Measurements from ENCODE around the gene MAP3K3. TPM values are rescaled to one million over a fixed set of nuclear protein-coding genes. Genes with fewer than 3 reads are reported as not detected.

MAP3K3 gene
- total RNA-seq, 1 donor from 2014 or later: 25.1 TPM

DNA sequence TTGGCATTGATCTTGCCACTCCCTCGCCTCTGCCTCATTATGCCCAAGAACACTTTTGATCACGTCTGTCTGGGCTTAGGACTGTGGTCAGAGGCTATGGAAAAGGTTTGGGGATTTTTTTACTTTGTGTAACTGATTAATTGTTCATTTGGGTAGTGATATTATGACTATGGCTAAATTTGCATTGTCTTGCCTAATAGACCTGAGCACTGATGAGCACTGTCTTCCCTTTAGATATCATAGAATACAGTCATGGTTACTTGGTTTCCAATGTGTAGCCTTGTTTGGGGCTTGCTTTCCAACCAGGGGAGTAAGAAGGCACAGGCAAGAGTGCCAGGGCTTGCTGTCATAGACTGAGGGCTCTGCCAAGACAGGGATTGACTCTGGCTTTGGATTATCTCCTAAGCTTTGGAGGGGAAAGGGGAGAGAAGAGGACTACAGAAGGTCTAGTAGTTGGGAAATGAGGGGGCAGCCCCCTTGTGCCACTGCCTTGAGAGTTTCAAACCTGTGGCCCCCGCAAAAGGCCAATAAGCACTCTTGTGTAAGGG lies 64.0 kb downstream of the MAP3K3 start:
- no peak overlapping the region for H3K9ac ChIP-seq (ENCODE audit: low read depth in 1 of 3, low read length in 3 of 3)
- H3K4me1 ChIP-seq (ENCODE audit: control insufficient read depth in 3 of 3, insufficient read depth in 3 of 3, low read length in 3 of 3): no peaks in the 10 kb centered on the region
- no peak overlapping the region for H3K27ac ChIP-seq (ENCODE audit: low read depth, low read length)
- H3K36me3 ChIP-seq (ENCODE audit: control insufficient read depth in 3 of 3, insufficient read depth in 3 of 3, low read length in 3 of 3): peaks cover 51 to 66% (median 61%) of the 10 kb centered on the region in 3 donors
- no peaks in the 10 kb centered on the region for H3K27me3 ChIP-seq (ENCODE audit: control insufficient read depth in 3 of 3, insufficient read depth in 3 of 3, low read length in 3 of 3)
- no peak overlapping the region for H3K4me3 ChIP-seq (ENCODE audit: low read length in 3 of 3)
- H3K9me3 ChIP-seq (ENCODE audit: control insufficient read depth in 3 of 3, low read length in 3 of 3): no peaks in the 10 kb centered on the region

DNA sequence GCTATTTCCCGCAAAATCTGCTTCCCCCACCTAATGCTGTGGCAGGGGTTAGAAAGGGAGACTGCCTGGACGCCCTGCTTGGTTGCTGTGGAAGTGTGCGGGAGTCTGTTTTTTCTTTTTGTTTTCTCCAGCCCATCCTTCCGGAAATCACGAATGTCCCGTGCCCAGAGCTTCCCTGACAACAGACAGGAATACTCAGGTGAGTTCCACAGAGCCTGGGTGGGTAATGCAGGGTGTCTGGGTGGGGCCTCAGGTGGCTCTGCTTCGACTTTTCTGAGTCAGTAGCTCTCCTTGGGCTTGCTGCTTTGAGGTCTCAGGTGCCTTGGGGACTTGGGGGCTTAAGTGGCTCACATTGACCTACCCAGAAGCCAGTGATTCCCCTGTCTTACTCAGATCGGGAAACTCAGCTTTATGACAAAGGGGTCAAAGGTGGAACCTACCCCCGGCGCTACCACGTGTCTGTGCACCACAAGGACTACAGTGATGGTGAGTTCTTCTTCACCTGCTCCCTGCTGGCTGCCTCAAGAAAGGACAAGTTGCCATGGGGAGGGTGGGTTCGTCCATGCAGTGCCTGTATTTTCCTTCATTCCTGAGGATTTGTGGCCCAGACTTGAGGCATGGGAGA lies 66.3 kb downstream of the MAP3K3 start:
- Histone ChIP-seq H3K36me3 (ENCODE audit: control insufficient read depth in 3 of 3, insufficient read depth in 3 of 3, low read length in 3 of 3) (peaks cover 60 to 67% (median 62%) of the 10 kb centered on the region in 3 donors), H3K27me3 (ENCODE audit: control insufficient read depth in 3 of 3, insufficient read depth in 3 of 3, low read length in 3 of 3) (no peaks in the 10 kb centered on the region), H3K4me1 (ENCODE audit: control insufficient read depth in 3 of 3, insufficient read depth in 3 of 3, low read length in 3 of 3) (no peaks in the 10 kb centered on the region), H3K27ac (ENCODE audit: low read depth, low read length) (no peak overlapping the region), H3K4me3 (ENCODE audit: low read length in 3 of 3) (no peak overlapping the region), H3K9me3 (ENCODE audit: control insufficient read depth in 3 of 3, low read length in 3 of 3) (no peaks in the 10 kb centered on the region), H3K9ac (ENCODE audit: low read depth in 1 of 3, low read length in 3 of 3) (no peak overlapping the region)

DNA sequence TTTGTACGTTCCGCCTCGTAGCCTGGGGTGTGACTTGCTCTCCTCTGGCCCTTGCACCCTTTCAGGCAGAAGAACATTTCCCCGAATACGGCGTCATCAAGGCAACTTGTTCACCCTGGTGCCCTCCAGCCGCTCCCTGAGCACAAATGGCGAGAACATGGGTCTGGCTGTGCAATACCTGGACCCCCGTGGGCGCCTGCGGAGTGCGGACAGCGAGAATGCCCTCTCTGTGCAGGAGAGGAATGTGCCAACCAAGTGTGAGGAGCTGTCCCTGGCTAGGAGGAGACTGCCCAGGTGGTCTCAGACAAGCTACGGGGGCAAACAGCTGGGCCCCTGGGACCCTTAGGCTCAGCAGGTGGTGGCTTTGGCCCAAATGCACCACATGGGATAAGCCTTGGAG lies 67.3 kb downstream of the MAP3K3 start:
- H3K27me3 ChIP-seq (ENCODE audit: control insufficient read depth in 3 of 3, insufficient read depth in 3 of 3, low read length in 3 of 3): no peaks in the 10 kb centered on the region
- H3K9ac ChIP-seq (ENCODE audit: low read depth in 1 of 3, low read length in 3 of 3): no peak overlapping the region
- peaks cover 65 to 74% (median 69%) of the 10 kb centered on the region in 3 donors for H3K36me3 ChIP-seq (ENCODE audit: control insufficient read depth in 3 of 3, insufficient read depth in 3 of 3, low read length in 3 of 3)
- H3K4me3 ChIP-seq (ENCODE audit: low read length in 3 of 3): no peak overlapping the region
- no peaks in the 10 kb centered on the region for H3K9me3 ChIP-seq (ENCODE audit: control insufficient read depth in 3 of 3, low read length in 3 of 3)
- no peak overlapping the region for H3K27ac ChIP-seq (ENCODE audit: low read depth, low read length)
- no peaks in the 10 kb centered on the region for H3K4me1 ChIP-seq (ENCODE audit: control insufficient read depth in 3 of 3, insufficient read depth in 3 of 3, low read length in 3 of 3)

DNA sequence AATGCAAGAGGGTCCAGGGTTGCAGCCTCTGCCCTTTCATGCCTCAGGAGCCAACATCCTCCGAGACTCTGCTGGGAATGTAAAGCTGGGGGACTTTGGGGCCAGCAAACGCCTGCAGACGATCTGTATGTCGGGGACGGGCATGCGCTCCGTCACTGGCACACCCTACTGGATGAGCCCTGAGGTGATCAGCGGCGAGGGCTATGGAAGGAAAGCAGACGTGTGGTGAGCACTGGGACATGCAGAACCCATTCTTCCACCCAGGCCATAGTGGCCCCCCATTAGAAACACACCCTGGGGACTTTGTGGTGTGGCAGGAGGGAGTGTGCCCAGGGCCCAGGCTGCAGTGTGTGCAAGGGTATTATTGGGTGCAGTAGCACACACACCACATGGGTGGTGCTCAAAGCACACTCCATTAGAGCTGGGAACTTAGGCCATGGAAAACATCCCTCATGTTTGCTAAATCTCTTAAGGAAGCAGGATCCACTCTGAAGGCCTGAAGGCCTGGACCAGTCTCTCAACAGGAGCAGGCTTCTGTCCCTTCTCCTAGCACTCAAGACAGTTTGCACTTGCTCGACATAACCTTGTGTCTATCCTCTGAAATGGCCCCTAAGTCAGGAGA lies 70.1 kb downstream of the MAP3K3 start:
- Histone ChIP-seq H3K9ac (ENCODE audit: low read depth in 1 of 3, low read length in 3 of 3) (no peak overlapping the region), H3K36me3 (ENCODE audit: control insufficient read depth in 3 of 3, insufficient read depth in 3 of 3, low read length in 3 of 3) (peaks cover 66 to 72% (median 71%) of the 10 kb centered on the region in 3 donors), H3K9me3 (ENCODE audit: control insufficient read depth in 3 of 3, low read length in 3 of 3) (no peaks in the 10 kb centered on the region), H3K4me3 (ENCODE audit: low read length in 3 of 3) (no peak overlapping the region), H3K4me1 (ENCODE audit: control insufficient read depth in 3 of 3, insufficient read depth in 3 of 3, low read length in 3 of 3) (peaks cover 0 to 10% (median 4%) of the 10 kb centered on the region in 3 donors), H3K27ac (ENCODE audit: low read depth, low read length) (no peak overlapping the region), H3K27me3 (ENCODE audit: control insufficient read depth in 3 of 3, insufficient read depth in 3 of 3, low read length in 3 of 3) (no peaks in the 10 kb centered on the region)

DNA sequence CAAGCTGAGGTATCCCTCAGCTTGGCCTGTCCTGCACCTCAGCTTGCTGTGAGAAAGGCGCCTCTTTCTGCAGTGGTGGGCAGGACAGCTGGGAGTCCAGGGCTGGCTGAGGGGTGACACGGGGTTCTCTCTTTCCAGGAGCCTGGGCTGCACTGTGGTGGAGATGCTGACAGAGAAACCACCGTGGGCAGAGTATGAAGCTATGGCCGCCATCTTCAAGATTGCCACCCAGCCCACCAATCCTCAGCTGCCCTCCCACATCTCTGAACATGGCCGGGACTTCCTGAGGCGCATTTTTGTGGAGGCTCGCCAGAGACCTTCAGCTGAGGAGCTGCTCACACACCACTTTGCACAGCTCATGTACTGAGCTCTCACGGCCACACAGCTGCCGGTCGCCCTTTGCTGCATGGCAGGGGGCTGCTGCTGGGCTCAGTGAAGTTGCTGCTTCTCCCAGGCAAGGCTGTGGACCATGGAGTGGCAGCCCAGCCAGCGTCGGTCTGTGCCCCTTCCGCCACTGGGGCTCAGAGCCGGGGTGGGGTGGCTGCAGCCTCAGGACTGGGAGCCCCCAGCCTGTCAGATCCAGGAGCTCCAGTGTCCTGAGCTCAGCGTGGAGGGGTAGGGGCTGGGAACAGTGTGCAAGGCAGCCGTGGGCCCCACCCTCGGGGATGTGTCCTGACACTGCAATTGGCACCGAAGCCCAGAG lies 71.3 kb downstream of the MAP3K3 start:
- Histone ChIP-seq H3K9ac (ENCODE audit: low read depth in 1 of 3, low read length in 3 of 3) (no peak overlapping the region), H3K36me3 (ENCODE audit: control insufficient read depth in 3 of 3, insufficient read depth in 3 of 3, low read length in 3 of 3) (peaks cover 61 to 65% (median 64%) of the 10 kb centered on the region in 3 donors), H3K9me3 (ENCODE audit: control insufficient read depth in 3 of 3, low read length in 3 of 3) (no peaks in the 10 kb centered on the region), H3K4me3 (ENCODE audit: low read length in 3 of 3) (no peak overlapping the region), H3K27me3 (ENCODE audit: control insufficient read depth in 3 of 3, insufficient read depth in 3 of 3, low read length in 3 of 3) (no peaks in the 10 kb centered on the region), H3K4me1 (ENCODE audit: control insufficient read depth in 3 of 3, insufficient read depth in 3 of 3, low read length in 3 of 3) (peaks cover 4 to 19% (median 7%) of the 10 kb centered on the region in 3 donors), H3K27ac (ENCODE audit: low read depth, low read length) (no peak overlapping the region)

DNA sequence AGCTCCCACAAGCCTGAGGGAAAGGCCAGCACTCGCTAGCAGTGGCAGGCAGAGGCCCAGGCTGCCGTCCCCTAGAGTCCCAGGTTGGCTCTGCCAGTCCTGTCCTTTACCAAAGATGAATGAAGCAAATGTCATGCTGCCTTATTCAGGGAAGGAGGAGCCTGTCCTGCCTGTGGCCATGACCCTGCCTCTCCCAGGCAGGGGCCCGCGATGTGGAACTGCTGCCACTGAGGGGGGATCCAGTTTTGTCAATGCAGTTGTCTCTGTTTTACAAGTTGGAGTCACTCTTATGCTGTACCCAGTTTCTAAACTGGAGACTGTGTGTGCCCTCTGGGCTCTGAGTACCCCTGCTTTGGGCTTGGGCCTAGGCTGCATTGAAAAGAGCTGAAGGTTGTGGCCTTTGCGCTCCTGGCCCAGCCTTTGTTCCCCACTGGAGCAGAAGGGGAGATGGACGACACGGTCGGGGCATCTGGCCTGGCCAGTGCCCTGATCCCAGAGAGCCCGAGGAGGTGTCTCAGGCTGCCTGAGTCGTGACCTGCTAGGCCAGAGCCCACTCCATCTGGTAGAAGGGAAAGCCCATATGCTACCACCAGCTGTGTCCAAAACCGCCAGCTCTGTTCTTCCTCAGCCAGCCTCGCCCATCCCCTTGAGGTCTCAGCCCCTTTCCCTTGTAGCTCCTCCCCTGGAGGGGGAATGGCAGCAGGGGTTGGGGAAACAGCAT lies 72.2 kb downstream of the MAP3K3 start:
- H3K27ac ChIP-seq (ENCODE audit: low read depth, low read length): no peak overlapping the region
- H3K27me3 ChIP-seq (ENCODE audit: control insufficient read depth in 3 of 3, insufficient read depth in 3 of 3, low read length in 3 of 3): peaks cover 0 to 3% (median 0%) of the 10 kb centered on the region in 3 donors
- H3K4me3 ChIP-seq (ENCODE audit: low read length in 3 of 3): no peak overlapping the region
- no peaks in the 10 kb centered on the region for H3K9me3 ChIP-seq (ENCODE audit: control insufficient read depth in 3 of 3, low read length in 3 of 3)
- H3K4me1 ChIP-seq (ENCODE audit: control insufficient read depth in 3 of 3, insufficient read depth in 3 of 3, low read length in 3 of 3): peaks cover 4 to 25% (median 12%) of the 10 kb centered on the region in 3 donors
- peaks cover 53 to 56% (median 56%) of the 10 kb centered on the region in 3 donors for H3K36me3 ChIP-seq (ENCODE audit: control insufficient read depth in 3 of 3, insufficient read depth in 3 of 3, low read length in 3 of 3)
- no peak overlapping the region for H3K9ac ChIP-seq (ENCODE audit: low read depth in 1 of 3, low read length in 3 of 3)

DNA sequence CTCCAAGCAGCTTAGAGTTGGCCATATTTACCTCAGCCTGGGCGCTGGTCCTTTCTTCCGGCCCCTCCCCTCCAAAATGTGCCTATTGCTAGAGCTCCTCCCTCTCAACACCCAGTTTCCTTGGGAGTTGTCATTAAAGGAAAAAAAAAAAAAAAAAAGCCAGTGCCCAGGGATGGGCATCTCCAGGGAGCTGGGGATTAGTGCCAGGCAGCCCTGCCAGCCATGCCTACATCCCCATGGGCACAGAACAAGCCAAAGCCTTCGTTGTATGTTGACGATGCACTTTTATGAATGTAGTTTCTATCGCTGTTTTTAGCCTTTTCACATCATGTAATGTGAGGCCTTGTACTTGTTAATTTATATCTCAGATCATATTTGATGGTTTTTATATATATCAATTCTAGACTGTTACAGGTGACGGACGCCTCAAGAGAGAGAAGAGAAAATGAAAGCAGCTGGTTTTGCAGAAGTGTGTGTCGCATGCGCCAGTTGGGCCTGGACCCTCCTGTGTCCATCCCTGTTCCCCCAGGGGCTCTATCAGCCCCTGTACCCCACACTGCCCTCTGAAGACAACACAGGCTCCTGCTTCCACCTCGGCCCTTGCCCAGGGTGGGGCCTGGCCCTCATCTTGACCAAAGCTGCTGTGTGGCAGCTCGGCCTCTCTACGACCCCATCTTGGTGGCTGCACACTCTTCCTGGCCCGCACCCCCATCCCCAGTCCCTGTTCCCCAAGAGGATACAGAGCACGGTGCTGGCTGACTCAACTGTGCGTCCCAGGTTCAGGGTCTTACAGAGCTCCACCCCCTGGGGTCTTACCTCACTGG lies 72.9 kb downstream of the MAP3K3 start:
- Histone ChIP-seq H3K27ac (ENCODE audit: low read depth, low read length) (no peak overlapping the region), H3K36me3 (ENCODE audit: control insufficient read depth in 3 of 3, insufficient read depth in 3 of 3, low read length in 3 of 3) (peaks cover 46 to 49% (median 48%) of the 10 kb centered on the region in 3 donors), H3K9ac (ENCODE audit: low read depth in 1 of 3, low read length in 3 of 3) (no peak overlapping the region), H3K4me1 (ENCODE audit: control insufficient read depth in 3 of 3, insufficient read depth in 3 of 3, low read length in 3 of 3) (peaks cover 4 to 25% (median 12%) of the 10 kb centered on the region in 3 donors), H3K27me3 (ENCODE audit: control insufficient read depth in 3 of 3, insufficient read depth in 3 of 3, low read length in 3 of 3) (peaks cover 0 to 3% (median 0%) of the 10 kb centered on the region in 3 donors), H3K9me3 (ENCODE audit: control insufficient read depth in 3 of 3, low read length in 3 of 3) (no peaks in the 10 kb centered on the region), H3K4me3 (ENCODE audit: low read length in 3 of 3) (no peak overlapping the region)

DNA sequence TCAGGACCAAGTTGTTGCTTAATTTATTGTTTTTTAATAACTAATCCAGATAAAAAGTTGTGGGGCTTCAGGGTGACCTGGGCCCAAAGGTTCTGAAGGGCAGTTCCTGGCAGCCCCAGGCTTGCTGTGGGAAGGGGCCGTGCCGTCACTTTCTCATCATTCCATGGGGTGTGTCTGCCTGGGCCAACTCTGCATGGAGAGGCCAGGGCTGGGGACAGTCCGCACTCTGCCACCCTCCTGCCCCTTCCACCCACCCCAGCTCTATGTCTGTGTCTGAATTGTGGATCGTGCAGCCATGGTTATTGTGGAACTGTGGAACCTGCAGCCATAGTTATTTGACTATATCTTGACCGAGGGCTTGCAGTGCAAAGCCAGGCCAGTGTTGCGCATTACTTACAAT lies 73.7 kb downstream of the MAP3K3 start:
- H3K36me3 ChIP-seq (ENCODE audit: control insufficient read depth in 3 of 3, insufficient read depth in 3 of 3, low read length in 3 of 3): peaks cover 39 to 41% (median 41%) of the 10 kb centered on the region in 3 donors
- H3K4me1 ChIP-seq (ENCODE audit: control insufficient read depth in 3 of 3, insufficient read depth in 3 of 3, low read length in 3 of 3): peaks cover 6 to 27% (median 13%) of the 10 kb centered on the region in 3 donors
- no peaks in the 10 kb centered on the region for H3K9me3 ChIP-seq (ENCODE audit: control insufficient read depth in 3 of 3, low read length in 3 of 3)
- no peak overlapping the region for H3K4me3 ChIP-seq (ENCODE audit: low read length in 3 of 3)
- H3K27me3 ChIP-seq (ENCODE audit: control insufficient read depth in 3 of 3, insufficient read depth in 3 of 3, low read length in 3 of 3): peaks cover 0 to 4% (median under 1%) of the 10 kb centered on the region in 3 donors
- no peak overlapping the region for H3K9ac ChIP-seq (ENCODE audit: low read depth in 1 of 3, low read length in 3 of 3)
- H3K27ac ChIP-seq (ENCODE audit: low read depth, low read length): no peak overlapping the region

DNA sequence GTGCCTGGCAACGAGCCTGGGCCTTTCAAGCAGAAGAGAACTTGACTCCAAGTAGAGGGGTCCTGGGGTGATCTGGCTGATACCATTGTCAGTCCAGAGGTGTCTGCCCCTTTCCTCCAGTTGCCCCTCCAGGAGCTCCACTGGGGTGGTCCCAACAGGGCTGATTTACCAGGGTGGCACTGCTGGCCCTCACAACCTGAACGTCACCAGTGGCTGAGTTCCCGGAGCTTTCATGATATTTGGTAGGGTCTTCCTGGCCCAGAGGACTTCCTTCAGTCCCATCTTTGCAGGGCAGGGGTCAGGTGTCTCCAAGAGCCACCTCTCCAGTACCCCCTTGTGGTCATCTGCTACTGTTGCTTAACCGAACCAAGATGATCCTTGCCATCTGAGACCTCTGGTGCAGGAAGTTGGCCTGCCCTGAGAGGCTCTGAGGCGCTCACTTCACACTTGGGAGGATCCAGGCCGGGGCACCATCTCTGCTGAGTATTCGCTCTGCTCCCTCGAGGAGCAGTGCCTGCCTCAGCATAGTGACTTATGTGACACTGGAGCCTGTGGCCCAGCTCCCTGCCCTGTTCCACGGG lies 74.3 kb downstream of the MAP3K3 start:
- Histone ChIP-seq H3K36me3 (ENCODE audit: control insufficient read depth in 3 of 3, insufficient read depth in 3 of 3, low read length in 3 of 3) (peaks cover 33 to 36% (median 35%) of the 10 kb centered on the region in 3 donors), H3K27ac (ENCODE audit: low read depth, low read length) (no peak overlapping the region), H3K9ac (ENCODE audit: low read depth in 1 of 3, low read length in 3 of 3) (no peak overlapping the region), H3K4me1 (ENCODE audit: control insufficient read depth in 3 of 3, insufficient read depth in 3 of 3, low read length in 3 of 3) (peaks cover 11 to 33% (median 19%) of the 10 kb centered on the region in 3 donors), H3K27me3 (ENCODE audit: control insufficient read depth in 3 of 3, insufficient read depth in 3 of 3, low read length in 3 of 3) (peaks cover 0 to 9% (median 5%) of the 10 kb centered on the region in 3 donors), H3K4me3 (ENCODE audit: low read length in 3 of 3) (no peak overlapping the region), H3K9me3 (ENCODE audit: control insufficient read depth in 3 of 3, low read length in 3 of 3) (no peaks in the 10 kb centered on the region)
